ENCODE measurements around the gene SCN2A.

DNA sequence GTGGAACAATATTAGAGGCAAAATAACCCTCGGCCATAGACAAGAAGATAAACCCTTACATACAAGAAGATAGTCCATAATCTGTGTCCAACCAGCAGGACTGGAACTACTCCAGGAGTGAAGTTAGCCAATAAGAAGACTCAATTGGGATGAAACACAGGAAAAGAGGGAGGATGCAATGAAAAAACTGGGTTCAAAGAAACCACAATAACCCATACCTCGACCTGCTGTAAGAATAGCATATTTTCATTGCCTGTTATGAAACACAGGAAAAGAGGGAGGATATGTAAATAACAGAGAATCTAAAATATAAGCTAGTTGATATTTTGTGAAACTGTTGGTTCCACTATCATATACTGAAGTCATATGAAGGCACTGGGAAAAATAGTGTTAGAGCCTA lies 143.1 kb downstream of the SCN2A start:
- TF ChIP-seq ZZZ3 (IDR thresholded peaks at IDR 0.05; ENCODE audit: control insufficient read depth, insufficient read length, low read depth) (no peak), YY1 (IDR thresholded peaks at IDR 0.05; ENCODE audit: low read depth, low read length) (no peak), TAF1 (IDR thresholded peaks at IDR 0.05; ENCODE audit: borderline replicate concordance, low read depth, low read length) (no peak), SREBF2 (IDR thresholded peaks at IDR 0.05; ENCODE audit: low read length) (no peak), FOXK2 (IDR thresholded peaks at IDR 0.05) (no peak), POLR2A (IDR thresholded peaks at IDR 0.05; ENCODE audit: low read depth, low read length) (no peak), HCFC1 (IDR thresholded peaks at IDR 0.05; ENCODE audit: low read length) (no peak)
- TF ChIP-seq, protein P1, sequence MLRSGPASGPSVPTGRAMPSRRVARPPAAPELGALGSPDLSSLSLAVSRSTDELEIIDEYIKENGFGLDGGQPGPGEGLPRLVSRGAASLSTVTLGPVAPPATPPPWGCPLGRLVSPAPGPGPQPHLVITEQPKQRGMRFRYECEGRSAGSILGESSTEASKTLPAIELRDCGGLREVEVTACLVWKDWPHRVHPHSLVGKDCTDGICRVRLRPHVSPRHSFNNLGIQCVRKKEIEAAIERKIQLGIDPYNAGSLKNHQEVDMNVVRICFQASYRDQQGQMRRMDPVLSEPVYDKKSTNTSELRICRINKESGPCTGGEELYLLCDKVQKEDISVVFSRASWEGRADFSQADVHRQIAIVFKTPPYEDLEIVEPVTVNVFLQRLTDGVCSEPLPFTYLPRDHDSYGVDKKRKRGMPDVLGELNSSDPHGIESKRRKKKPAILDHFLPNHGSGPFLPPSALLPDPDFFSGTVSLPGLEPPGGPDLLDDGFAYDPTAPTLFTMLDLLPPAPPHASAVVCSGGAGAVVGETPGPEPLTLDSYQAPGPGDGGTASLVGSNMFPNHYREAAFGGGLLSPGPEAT (IDR thresholded peaks at IDR 0.05; ENCODE audit: low read depth) = no peak
- TF ChIP-seq, protein P2, sequence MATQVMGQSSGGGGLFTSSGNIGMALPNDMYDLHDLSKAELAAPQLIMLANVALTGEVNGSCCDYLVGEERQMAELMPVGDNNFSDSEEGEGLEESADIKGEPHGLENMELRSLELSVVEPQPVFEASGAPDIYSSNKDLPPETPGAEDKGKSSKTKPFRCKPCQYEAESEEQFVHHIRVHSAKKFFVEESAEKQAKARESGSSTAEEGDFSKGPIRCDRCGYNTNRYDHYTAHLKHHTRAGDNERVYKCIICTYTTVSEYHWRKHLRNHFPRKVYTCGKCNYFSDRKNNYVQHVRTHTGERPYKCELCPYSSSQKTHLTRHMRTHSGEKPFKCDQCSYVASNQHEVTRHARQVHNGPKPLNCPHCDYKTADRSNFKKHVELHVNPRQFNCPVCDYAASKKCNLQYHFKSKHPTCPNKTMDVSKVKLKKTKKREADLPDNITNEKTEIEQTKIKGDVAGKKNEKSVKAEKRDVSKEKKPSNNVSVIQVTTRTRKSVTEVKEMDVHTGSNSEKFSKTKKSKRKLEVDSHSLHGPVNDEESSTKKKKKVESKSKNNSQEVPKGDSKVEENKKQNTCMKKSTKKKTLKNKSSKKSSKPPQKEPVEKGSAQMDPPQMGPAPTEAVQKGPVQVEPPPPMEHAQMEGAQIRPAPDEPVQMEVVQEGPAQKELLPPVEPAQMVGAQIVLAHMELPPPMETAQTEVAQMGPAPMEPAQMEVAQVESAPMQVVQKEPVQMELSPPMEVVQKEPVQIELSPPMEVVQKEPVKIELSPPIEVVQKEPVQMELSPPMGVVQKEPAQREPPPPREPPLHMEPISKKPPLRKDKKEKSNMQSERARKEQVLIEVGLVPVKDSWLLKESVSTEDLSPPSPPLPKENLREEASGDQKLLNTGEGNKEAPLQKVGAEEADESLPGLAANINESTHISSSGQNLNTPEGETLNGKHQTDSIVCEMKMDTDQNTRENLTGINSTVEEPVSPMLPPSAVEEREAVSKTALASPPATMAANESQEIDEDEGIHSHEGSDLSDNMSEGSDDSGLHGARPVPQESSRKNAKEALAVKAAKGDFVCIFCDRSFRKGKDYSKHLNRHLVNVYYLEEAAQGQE (IDR thresholded peaks at IDR 0.05; ENCODE audit: low read depth, low read length) = no peak
- TF ChIP-seq, protein P3, sequence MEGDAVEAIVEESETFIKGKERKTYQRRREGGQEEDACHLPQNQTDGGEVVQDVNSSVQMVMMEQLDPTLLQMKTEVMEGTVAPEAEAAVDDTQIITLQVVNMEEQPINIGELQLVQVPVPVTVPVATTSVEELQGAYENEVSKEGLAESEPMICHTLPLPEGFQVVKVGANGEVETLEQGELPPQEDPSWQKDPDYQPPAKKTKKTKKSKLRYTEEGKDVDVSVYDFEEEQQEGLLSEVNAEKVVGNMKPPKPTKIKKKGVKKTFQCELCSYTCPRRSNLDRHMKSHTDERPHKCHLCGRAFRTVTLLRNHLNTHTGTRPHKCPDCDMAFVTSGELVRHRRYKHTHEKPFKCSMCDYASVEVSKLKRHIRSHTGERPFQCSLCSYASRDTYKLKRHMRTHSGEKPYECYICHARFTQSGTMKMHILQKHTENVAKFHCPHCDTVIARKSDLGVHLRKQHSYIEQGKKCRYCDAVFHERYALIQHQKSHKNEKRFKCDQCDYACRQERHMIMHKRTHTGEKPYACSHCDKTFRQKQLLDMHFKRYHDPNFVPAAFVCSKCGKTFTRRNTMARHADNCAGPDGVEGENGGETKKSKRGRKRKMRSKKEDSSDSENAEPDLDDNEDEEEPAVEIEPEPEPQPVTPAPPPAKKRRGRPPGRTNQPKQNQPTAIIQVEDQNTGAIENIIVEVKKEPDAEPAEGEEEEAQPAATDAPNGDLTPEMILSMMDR (IDR thresholded peaks at IDR 0.05 in 2 of 3, conservative IDR thresholded peaks at IDR 0.05 in 1 of 3; ENCODE audit: control insufficient read depth in 2 of 3, extremely low read depth in 1 of 3, insufficient read depth in 1 of 3, low read depth in 3 of 3, low read length in 3 of 3) = no peak
